Keratinocyte (primary cell): ENCODE data around the gene DMKN. TPM values are rescaled to one million over a fixed set of nuclear protein-coding genes. Genes with fewer than 3 reads are reported as not detected.

Source experiments
- DNase-seq: peaks from one replicate; pipeline ENCODE4 v3.0.0-alpha.2; 2011; ENCODE audit warnings: low read depth, missing footprints, low spot score
- FAIRE-seq: peaks from 2 replicates; lab custom pipeline; 2011; peaks lifted over from hg19 to GRCh38; lab: Jason Lieb, UNC
- H2AFZ ChIP-seq: 2 replicates; pipeline ENCODE4 v1.6.0; 2012; ENCODE audit warnings: low read length, control low read depth, inconsistent platforms; ENCODE audit not compliant: control insufficient read depth
- H3K27ac ChIP-seq: 2 replicates; pipeline ENCODE4 v1.5.1; 2011; ENCODE audit warnings: low read length; ENCODE audit not compliant: control insufficient read depth, insufficient read depth
- H3K27me3 ChIP-seq: 3 replicates; pipeline ENCODE4 v1.6.0; 2011; ENCODE audit warnings: low read length; ENCODE audit not compliant: control insufficient read depth, insufficient read depth; ENCODE audit errors: extremely low read depth
- H3K36me3 ChIP-seq, 2 experiments: 2 replicates in 1 of 2; 3 replicates in 1 of 2; pipeline ENCODE4 v1.5.1; 2011; ENCODE audit warnings: low read length in 2 of 2, mild to moderate bottlenecking in 1 of 2; ENCODE audit not compliant: control insufficient read depth in 2 of 2, insufficient read depth in 2 of 2; ENCODE audit errors: extremely low read depth in 1 of 2
- H3K4me1 ChIP-seq: 3 replicates; pipeline ENCODE4 v1.5.1; 2011; ENCODE audit warnings: low read length; ENCODE audit not compliant: control insufficient read depth, insufficient read depth; ENCODE audit errors: extremely low read depth
- H3K4me2 ChIP-seq: 3 replicates; pipeline ENCODE4 v1.6.0; 2011; ENCODE audit warnings: low read depth, low read length; ENCODE audit not compliant: control insufficient read depth, insufficient read depth; ENCODE audit errors: extremely low read depth
- H3K4me3 ChIP-seq, 3 experiments: fragments of 200-600 bp in 1 of 3; sonication (generic) in 1 of 3; 2 replicates in 2 of 3; 3 replicates in 1 of 3; pipeline ENCODE4 v1.5.1; 2011 to 2016; ENCODE audit warnings: low read length in 3 of 3, mild to moderate bottlenecking in 3 of 3, control low read depth in 2 of 3, inconsistent platforms in 1 of 3, low read depth in 1 of 3, mixed read lengths in 1 of 3, mixed run types in 1 of 3, moderate library complexity in 1 of 3; ENCODE audit not compliant: control insufficient read depth in 2 of 3, insufficient read depth in 2 of 3; ENCODE audit errors: extremely low read depth in 1 of 3
- H3K79me2 ChIP-seq: 2 replicates; pipeline ENCODE4 v1.6.0; 2012; ENCODE audit warnings: low read length; ENCODE audit not compliant: control insufficient read depth, insufficient read depth
- H3K9ac ChIP-seq: 3 replicates; pipeline ENCODE4 v1.6.0; 2011; ENCODE audit warnings: low read length; ENCODE audit not compliant: control insufficient read depth, insufficient read depth; ENCODE audit errors: extremely low read depth
- H3K9me1 ChIP-seq: 3 replicates; pipeline ENCODE4 v1.6.0; 2011; ENCODE audit warnings: low read length; ENCODE audit not compliant: control insufficient read depth, insufficient read depth; ENCODE audit errors: extremely low read depth
- H3K9me3 ChIP-seq: 2 replicates; pipeline ENCODE4 v1.5.1; 2012; ENCODE audit warnings: low read depth, low read length; ENCODE audit not compliant: control insufficient read depth
- H4K20me1 ChIP-seq: 3 replicates; pipeline ENCODE4 v1.6.0; 2011; ENCODE audit warnings: low read length; ENCODE audit not compliant: control insufficient read depth, insufficient read depth; ENCODE audit errors: extremely low read depth
- CTCF ChIP-seq, 3 experiments: IDR thresholded peaks in 1 of 3; conservative IDR thresholded peaks in 1 of 3; optimal IDR thresholded peaks in 1 of 3; 2 replicates in 2 of 3; 3 replicates in 1 of 3; pipeline versions ENCODE3 to v1.5.1; 2011; ENCODE audit warnings: low read length in 3 of 3, mild to moderate bottlenecking in 3 of 3, moderate library complexity in 2 of 3, control low read depth in 1 of 3, inconsistent platforms in 1 of 3; ENCODE audit not compliant: insufficient read depth in 2 of 3; ENCODE audit errors: extremely low read depth in 1 of 3
- EZH2 ChIP-seq: IDR thresholded peaks from one replicate; pipeline ENCODE4 v1.6.1; 2012; ENCODE audit warnings: inconsistent platforms, mild to moderate bottlenecking, low read length, moderate library complexity
- dilution Hi-C: fragments of 300-500 bp; cut with MboI; formaldehyde crosslinking; loops from one replicate; pipeline ENCODE4 v1.7.0; 2020; ENCODE audit warnings: low sequenced_read_pairs; ENCODE audit not compliant: extremely low pct_ligation_motif_present
- polyA plus RNA-seq, 5 experiments: library from polyadenylated mRNA; depleted of rRNA in 3 of 5; stranded (reverse) in 3 of 5; stranded (forward) in 1 of 5; unstranded in 1 of 5; fragments of >200 nt; gene quantifications; 1 replicate in 1 of 5; 2 replicates in 3 of 5; 3 replicates in 1 of 5; pipeline versions ENCODE4 v1.2.1 to v1.2.3, GENCODE V29; 2011 to 2012; ENCODE audit warnings: missing spikeins in 2 of 5, low read depth in 1 of 5, low replicate concordance in 1 of 5

DMKN gene
- polyA plus RNA-seq, 1 donor (not counting 4 experiments of a cell fraction or from before 2014, with no cell fraction given) = 235 TPM

- Histone ChIP-seq H2AFZ (no peak within 1 kb of the TSS), H3K79me2 (no peaks in the 10 kb centered on the region), H4K20me1 (peaks cover 2% of the 10 kb centered on the region), H3K4me3 (no peak within 1 kb of the TSS), H3K9me3 (no peaks in the 10 kb centered on the region), H3K9me1 (no peaks in the 10 kb centered on the region), H3K27ac (no peak within 1 kb of the TSS), H3K4me1 (peaks cover 18% of the 10 kb centered on the region), H3K36me3 (no peaks in the 10 kb centered on the region), H3K4me2 (no peak within 1 kb of the TSS), H3K27me3 (peaks cover 22% of the 10 kb centered on the region), H3K9ac (no peak within 1 kb of the TSS)
- no peak for TF ChIP-seq CTCF (optimal IDR thresholded peaks at IDR 0.05 in 1 of 3, IDR thresholded peaks at IDR 0.05 in 1 of 3, conservative IDR thresholded peaks at IDR 0.05 in 1 of 3; ENCODE audit: extremely low read depth in 1 of 3, insufficient read depth in 2 of 3, low read length in 3 of 3)
- TF ChIP-seq EZH2 = no peak
- no peak for DNase-seq
- dilution Hi-C loops = no loop called here
- FAIRE-seq = no peak
Observed at GRCh38 chr19:35490364-35490763, 23.1 kb downstream of the DMKN start, which contains the start of gene KRTDAP. Gene KRTDAP (minus strand): TSS chr19:35490464. CDS start chr19:35490442, 22 bp downstream.

- no peaks in the 10 kb centered on the region for H3K9me3 ChIP-seq
- H3K4me2 ChIP-seq = no peak overlapping the region
- peaks cover 22% of the 10 kb centered on the region for H3K27me3 ChIP-seq
- H3K27ac ChIP-seq = no peak overlapping the region
- no peaks in the 10 kb centered on the region for H4K20me1 ChIP-seq
- dilution Hi-C loops = no loop called here
- no peak overlapping the region for H3K9ac ChIP-seq
- H3K79me2 ChIP-seq = no peaks in the 10 kb centered on the region
- peaks cover 6% of the 10 kb centered on the region for H3K4me1 ChIP-seq
- H3K36me3 ChIP-seq = no peaks in the 10 kb centered on the region
- H3K9me1 ChIP-seq = no peaks in the 10 kb centered on the region
- DNase-seq = no peak
- no peak overlapping the region for H2AFZ ChIP-seq
- no peak overlapping the region for H3K4me3 ChIP-seq
- no peak for TF ChIP-seq CTCF (optimal IDR thresholded peaks at IDR 0.05 in 1 of 3, IDR thresholded peaks at IDR 0.05 in 1 of 3, conservative IDR thresholded peaks at IDR 0.05 in 1 of 3; ENCODE audit: extremely low read depth in 1 of 3, insufficient read depth in 2 of 3, low read length in 3 of 3)
- TF ChIP-seq EZH2 = no peak
- FAIRE-seq = no peak
Observed at GRCh38 chr19:35488677-35489076, 24.8 kb downstream of the DMKN start.
